Nephron progenitor cell (in vitro differentiated cells): ENCODE measurements around the gene SLC25A45.
A peak's percentile ranks its signal among the peaks of the same experiment; 100 is the strongest.

Experiments used
- DNase-seq: peaks from one replicate; pipeline ENCODE4 v3.0.0; 2021
- H3K27ac Mint-ChIP-seq: 2 replicates; pipeline ENCODE4 v1.8.0; 2021; ENCODE audit warnings: mild to moderate bottlenecking, moderate library complexity, mixed read lengths
- H3K27me3 Mint-ChIP-seq: 2 replicates; pipeline ENCODE4 v1.8.0; 2021; ENCODE audit warnings: mild to moderate bottlenecking, low read depth, mixed read lengths; ENCODE audit not compliant: poor library complexity
- H3K36me3 Mint-ChIP-seq: 2 replicates; pipeline ENCODE4 v1.8.0; 2021; ENCODE audit warnings: low read depth, mixed read lengths
- H3K4me1 Mint-ChIP-seq: 2 replicates; pipeline ENCODE4 v1.8.0; 2021; ENCODE audit warnings: mixed read lengths
- H3K4me3 Mint-ChIP-seq: 2 replicates; pipeline ENCODE4 v1.8.0; 2021; ENCODE audit warnings: mild to moderate bottlenecking, moderate library complexity, mixed read lengths
- H3K9me3 Mint-ChIP-seq: 2 replicates; pipeline ENCODE4 v1.8.0; 2021; ENCODE audit warnings: mild to moderate bottlenecking, moderate library complexity, mixed read lengths
- TF ChIP-seq, protein P1 (sequence below): fragments of 200-600 bp; sonication (generic); IDR thresholded peaks from 2 replicates; pipeline ENCODE4 v1.5.0; 2021; ENCODE audit warnings: antibody characterized with exemption

The SLC25A45 gene

DNA sequence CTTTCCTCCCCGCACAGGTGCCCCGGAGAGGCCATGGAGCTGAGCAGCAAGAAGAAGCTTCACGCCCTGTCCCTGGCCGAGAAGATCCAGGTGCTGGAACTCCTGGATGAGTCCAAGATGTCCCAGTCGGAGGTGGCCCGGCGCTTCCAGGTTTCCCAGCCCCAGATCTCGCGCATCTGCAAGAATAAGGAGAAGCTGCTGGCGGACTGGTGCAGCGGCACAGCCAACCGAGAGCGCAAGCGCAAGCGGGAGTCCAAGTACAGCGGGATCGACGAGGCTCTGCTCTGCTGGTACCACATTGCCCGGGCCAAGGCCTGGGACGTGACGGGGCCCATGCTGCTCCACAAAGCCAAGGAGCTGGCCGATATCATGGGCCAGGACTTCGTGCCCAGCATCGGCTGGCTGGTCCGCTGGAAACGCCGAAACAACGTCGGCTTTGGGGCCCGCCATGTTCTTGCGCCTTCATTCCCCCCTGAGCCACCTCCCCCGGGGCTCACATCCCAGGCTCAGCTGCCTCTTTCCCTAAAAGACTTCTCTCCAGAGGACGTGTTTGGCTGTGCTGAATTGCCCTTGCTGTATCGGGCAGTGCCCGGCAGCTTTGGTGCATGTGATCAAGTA, 26.6 kb downstream of the SLC25A45 start:
- peaks cover 17% of the 10 kb centered on the region for H3K36me3 Mint-ChIP-seq
- peak overlapping the region; percentile 88 for H3K4me3 Mint-ChIP-seq
- TF ChIP-seq, protein P1, sequence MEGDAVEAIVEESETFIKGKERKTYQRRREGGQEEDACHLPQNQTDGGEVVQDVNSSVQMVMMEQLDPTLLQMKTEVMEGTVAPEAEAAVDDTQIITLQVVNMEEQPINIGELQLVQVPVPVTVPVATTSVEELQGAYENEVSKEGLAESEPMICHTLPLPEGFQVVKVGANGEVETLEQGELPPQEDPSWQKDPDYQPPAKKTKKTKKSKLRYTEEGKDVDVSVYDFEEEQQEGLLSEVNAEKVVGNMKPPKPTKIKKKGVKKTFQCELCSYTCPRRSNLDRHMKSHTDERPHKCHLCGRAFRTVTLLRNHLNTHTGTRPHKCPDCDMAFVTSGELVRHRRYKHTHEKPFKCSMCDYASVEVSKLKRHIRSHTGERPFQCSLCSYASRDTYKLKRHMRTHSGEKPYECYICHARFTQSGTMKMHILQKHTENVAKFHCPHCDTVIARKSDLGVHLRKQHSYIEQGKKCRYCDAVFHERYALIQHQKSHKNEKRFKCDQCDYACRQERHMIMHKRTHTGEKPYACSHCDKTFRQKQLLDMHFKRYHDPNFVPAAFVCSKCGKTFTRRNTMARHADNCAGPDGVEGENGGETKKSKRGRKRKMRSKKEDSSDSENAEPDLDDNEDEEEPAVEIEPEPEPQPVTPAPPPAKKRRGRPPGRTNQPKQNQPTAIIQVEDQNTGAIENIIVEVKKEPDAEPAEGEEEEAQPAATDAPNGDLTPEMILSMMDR = no peak
- peaks cover 42% of the 10 kb centered on the region for H3K27me3 Mint-ChIP-seq
- DNase-seq = peak; percentile 18
- H3K27ac Mint-ChIP-seq = no peak overlapping the region
- H3K9me3 Mint-ChIP-seq = no peaks in the 10 kb centered on the region
- H3K4me1 Mint-ChIP-seq = peaks cover 38% of the 10 kb centered on the region

DNA sequence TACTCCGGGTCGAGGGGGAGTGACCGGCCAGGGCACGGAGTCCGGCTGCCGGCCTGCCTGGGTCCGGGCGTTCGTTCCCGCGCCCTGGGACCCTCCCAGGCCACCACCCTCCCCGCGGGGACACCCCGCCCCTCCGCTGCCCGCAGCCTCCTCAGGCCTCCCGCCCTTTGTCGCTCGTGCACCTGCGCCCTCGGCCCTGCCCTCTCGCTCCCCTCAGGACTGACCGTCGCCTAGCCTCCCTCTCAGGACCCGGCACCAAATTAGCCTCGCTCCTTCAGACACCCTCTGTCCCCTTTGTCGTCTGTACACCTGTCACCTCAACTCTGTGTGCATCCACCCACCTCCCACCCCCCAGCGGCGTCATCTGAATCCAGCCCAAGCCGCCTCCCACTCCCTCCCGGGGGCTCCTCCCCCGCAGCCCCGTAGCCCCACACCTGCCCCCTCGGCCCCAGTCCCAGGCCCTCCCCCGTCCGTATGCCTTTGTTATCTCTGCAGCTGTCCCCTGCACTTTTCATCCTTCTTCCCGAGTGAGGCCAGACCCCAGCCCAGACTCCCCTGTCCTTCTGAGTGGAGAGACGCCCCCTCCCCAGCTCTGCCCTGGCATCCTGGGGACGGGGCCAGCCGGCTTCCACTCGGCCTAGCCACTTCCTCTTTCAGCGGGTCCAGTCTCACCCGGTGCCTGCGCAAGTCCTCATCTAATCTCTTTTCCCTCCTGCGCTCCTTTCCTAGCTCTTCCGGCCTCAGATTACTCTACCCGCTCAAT, 27.3 kb downstream of the SLC25A45 start:
- Mint-ChIP-seq H3K36me3 (peaks cover 17% of the 10 kb centered on the region), H3K27ac (no peak overlapping the region), H3K27me3 (peaks cover 42% of the 10 kb centered on the region), H3K4me3 (peak overlapping the region; percentile 88), H3K4me1 (peaks cover 38% of the 10 kb centered on the region), H3K9me3 (no peaks in the 10 kb centered on the region)
- TF ChIP-seq, protein P1 = no peak
- peak; percentile 52 for DNase-seq

DNA sequence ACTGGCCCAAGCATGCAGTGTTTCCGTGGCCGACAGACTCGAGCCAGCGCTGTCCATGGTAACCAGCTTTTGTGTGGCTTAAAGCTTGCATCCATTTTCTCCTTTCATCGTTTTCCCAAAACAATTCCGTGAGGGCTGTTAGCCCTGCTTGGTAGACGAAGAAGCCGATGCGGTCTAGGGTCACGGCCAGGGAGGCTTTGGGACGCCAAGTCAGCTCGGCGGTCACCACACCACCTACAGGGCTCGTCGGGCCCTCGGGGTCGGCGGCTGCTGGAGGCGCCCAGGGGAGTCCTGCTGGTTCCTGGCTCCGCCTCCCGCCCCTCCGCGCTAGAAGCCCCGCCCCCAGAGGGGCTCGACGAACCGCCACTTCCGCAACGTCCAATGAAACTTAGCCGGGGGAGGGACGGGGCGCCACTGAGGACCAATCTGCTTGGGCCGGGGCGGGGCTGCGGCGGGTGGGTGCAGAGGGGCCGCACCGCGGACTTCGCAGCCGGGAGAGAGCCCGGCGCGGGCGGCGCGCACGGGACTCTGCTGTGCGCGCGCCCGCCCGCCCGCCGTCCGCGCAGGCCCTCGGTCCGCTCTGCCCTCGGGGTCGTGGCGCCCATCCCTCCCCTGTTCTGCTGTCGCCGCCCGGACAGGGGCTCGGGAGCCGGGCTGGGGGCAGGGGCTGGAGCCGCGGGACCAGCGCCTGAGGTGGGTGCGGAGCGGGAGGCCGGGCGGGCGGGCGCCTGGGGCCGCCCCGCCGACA, 28.0 kb downstream of the SLC25A45 start, which contains the start of gene TIGD3:
TSS of gene TIGD3 (plus strand) at position 487 of the 748 bp plus-strand sequence. CDS start 1,058 bp downstream, outside the sequence.
- H3K36me3 Mint-ChIP-seq = peaks cover 17% of the 10 kb centered on the region
- peaks cover 42% of the 10 kb centered on the region for H3K27me3 Mint-ChIP-seq
- TF ChIP-seq, protein P1 = no peak
- H3K9me3 Mint-ChIP-seq = no peaks in the 10 kb centered on the region
- DNase-seq = peak; percentile 99
- H3K4me3 Mint-ChIP-seq = peak within 1 kb of the TSS; percentile 88
- peaks cover 38% of the 10 kb centered on the region for H3K4me1 Mint-ChIP-seq
- peak within 1 kb of the TSS; percentile 34 for H3K27ac Mint-ChIP-seq

DNA sequence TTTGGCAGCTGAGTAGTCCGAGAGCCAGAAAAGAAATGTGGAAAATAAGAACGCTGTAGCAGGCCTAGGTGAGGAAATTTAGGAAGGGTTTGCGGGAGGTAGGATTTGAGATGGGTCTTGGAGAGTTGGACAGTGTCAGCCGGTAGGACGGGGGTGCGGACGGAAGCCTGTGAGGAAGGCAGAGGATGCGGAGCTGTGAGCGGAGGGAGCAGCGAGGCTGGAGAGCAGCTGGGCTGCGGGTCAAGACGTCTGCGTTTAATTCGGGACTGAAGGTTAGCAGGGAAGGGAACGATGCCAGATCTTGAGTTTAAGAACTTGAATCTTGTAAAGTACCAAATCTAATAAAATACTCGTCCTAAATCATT, 28.6 kb downstream of the SLC25A45 start:
- peak overlapping the region; percentile 87 for H3K4me3 Mint-ChIP-seq
- peaks cover 42% of the 10 kb centered on the region for H3K27me3 Mint-ChIP-seq
- TF ChIP-seq, protein P1 = no peak
- peak overlapping the region; percentile 34 for H3K27ac Mint-ChIP-seq
- DNase-seq = no peak
- peaks cover 21% of the 10 kb centered on the region for H3K36me3 Mint-ChIP-seq
- no peaks in the 10 kb centered on the region for H3K9me3 Mint-ChIP-seq
- H3K4me1 Mint-ChIP-seq = peaks cover 38% of the 10 kb centered on the region

DNA sequence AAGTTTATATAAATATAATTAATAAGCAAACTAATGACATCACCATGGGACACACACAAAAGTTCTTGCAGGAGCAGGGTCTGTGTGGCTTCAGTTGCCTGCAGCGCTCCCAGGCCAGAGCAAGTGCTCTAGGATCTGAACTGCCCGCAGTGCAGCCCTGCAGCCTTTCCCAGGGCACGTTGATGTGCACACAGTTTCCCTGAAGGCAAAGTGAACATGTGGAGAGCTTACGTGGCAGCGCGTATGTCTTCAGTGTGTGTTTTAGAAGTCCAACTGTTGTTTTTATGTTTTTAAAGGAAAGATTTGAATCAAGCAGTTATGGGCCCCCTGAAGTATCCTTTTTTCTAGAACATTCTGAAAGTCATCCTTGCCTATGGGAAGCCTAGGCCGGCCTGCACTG, 29.1 kb downstream of the SLC25A45 start:
- Mint-ChIP-seq H3K27me3 (peaks cover 37% of the 10 kb centered on the region), H3K9me3 (no peaks in the 10 kb centered on the region), H3K4me1 (peaks cover 38% of the 10 kb centered on the region), H3K27ac (peak overlapping the region; percentile 34), H3K4me3 (peak overlapping the region; percentile 87), H3K36me3 (peaks cover 26% of the 10 kb centered on the region)
- DNase-seq = no peak
- TF ChIP-seq, protein P1 = no peak
